22Rv1 (cell line): ENCODE results near the gene MRPL21.

Experiments
- H3K27ac ChIP-seq: fragments of 450-650 bp; 2 replicates; pipeline ENCODE4 v1.5.1; 2017
- ZFX ChIP-seq: fragments of 450-650 bp; IDR thresholded peaks from 2 replicates; pipeline ENCODE4 v1.6.1; 2017; ENCODE audit warnings: antibody characterized with exemption, borderline replicate concordance
- TF ChIP-seq, protein P1 (sequence below): fragments of 450-650 bp; IDR thresholded peaks from 2 replicates; pipeline ENCODE4 v1.5.1; 2017; ENCODE audit warnings: mild to moderate bottlenecking

MRPL21 gene

GRCh38 chr11:68938088-68938487 is 34.5 kb upstream of the MRPL21 start:
- no peak overlapping the region for H3K27ac ChIP-seq
- TF ChIP-seq, protein P1, sequence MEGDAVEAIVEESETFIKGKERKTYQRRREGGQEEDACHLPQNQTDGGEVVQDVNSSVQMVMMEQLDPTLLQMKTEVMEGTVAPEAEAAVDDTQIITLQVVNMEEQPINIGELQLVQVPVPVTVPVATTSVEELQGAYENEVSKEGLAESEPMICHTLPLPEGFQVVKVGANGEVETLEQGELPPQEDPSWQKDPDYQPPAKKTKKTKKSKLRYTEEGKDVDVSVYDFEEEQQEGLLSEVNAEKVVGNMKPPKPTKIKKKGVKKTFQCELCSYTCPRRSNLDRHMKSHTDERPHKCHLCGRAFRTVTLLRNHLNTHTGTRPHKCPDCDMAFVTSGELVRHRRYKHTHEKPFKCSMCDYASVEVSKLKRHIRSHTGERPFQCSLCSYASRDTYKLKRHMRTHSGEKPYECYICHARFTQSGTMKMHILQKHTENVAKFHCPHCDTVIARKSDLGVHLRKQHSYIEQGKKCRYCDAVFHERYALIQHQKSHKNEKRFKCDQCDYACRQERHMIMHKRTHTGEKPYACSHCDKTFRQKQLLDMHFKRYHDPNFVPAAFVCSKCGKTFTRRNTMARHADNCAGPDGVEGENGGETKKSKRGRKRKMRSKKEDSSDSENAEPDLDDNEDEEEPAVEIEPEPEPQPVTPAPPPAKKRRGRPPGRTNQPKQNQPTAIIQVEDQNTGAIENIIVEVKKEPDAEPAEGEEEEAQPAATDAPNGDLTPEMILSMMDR = no peak
- TF ChIP-seq ZFX = no peak

- TF ChIP-seq, protein P1 = no peak
- TF ChIP-seq ZFX = no peak
- no peak overlapping the region for H3K27ac ChIP-seq
Measured at GRCh38 chr11:68936676-68937620, 33.3 kb upstream of the MRPL21 start.

- no peak overlapping the region for H3K27ac ChIP-seq
- TF ChIP-seq, protein P1 = no peak
- no peak for TF ChIP-seq ZFX
Measured at GRCh38 chr11:68936358-68936636, 32.7 kb upstream of the MRPL21 start.

DNA sequence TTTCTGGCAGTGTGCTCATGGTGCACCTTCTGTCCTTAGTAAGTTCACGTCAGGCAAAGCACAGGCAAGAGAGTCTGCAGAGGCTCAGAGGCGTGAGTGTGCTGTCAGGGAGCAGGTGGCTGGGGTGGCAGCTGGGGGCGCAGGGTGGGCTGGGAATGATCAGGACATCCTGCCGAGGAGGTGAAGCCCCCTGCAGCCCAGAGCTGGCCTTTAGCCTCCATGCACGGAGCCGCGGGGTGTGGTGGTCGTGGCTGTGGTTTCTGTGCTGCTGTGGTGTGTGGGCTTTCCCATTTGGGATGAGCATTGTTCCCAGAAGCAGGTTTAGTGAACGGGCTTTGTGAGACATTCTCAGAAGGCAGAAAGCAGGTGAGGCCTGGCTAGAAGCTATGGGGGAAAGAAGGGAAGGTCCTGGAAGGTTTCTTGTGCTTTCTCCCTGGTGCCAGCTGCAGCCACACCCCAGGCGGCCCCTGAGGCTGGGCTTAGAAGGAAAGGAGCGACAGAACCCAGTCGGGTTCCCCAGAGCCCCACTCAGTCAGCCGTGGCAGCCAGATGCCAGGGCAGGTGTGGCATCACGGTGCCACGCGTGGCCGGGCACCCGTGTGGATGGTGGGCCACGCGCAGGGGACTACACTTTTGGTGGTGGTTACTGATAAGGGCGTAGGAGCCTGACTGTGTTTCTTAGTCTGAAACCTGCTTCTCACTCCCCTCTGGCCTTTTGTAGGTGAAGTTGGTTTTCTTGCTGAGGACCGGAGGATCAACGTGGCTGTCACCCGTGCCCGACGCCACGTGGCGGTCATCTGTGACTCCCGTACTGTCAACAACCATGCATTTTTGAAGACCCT is 32.1 kb upstream of the MRPL21 start:
- TF ChIP-seq, protein P1 = no peak
- TF ChIP-seq ZFX = no peak
- no peak overlapping the region for H3K27ac ChIP-seq

GRCh38 chr11:68935066-68935465 is 31.4 kb upstream of the MRPL21 start:
- no peak for TF ChIP-seq ZFX
- TF ChIP-seq, protein P1 = no peak
- no peak overlapping the region for H3K27ac ChIP-seq

- no peak overlapping the region for H3K27ac ChIP-seq
- no peak for TF ChIP-seq ZFX
- TF ChIP-seq, protein P1 = no peak
Measured at GRCh38 chr11:68934666-68935065, 31.0 kb upstream of the MRPL21 start.

DNA sequence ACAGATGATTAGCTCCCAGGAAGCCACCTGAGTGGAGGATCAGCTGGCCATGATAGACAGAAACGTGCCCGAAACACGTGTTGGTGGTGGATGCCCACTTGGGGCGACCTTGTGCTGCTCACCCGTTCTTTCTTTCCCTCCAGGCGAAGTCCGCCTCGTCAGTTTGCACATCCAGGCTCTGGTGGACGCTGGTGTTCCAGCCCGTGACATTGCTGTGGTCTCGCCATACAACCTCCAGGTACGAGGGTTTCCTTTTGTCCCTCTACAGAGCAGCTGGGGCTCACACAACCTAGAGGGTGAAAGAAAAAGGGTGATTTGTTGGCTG is 30.7 kb upstream of the MRPL21 start:
- no peak overlapping the region for H3K27ac ChIP-seq
- no peak for TF ChIP-seq ZFX
- TF ChIP-seq, protein P1 = no peak
